Adipocyte (in vitro differentiated cells): Measurements from ENCODE around the gene MED27.

Experiments
- DNase-seq: peaks from one replicate; pipeline ENCODE4 v3.0.0-alpha.2; 2015; ENCODE audit warnings: low read depth
- H3K27me3 ChIP-seq: replicated peaks from 2 replicates; pipeline ENCODE4 v1.7.0; 2013; ENCODE audit warnings: mild to moderate bottlenecking, low read length, moderate library complexity; ENCODE audit not compliant: control insufficient read depth, insufficient read depth
- H3K36me3 ChIP-seq: 2 replicates; pipeline ENCODE4 v1.7.0; 2013; ENCODE audit warnings: low read length, mild to moderate bottlenecking, moderate library complexity; ENCODE audit not compliant: control insufficient read depth, insufficient read depth, severe bottlenecking
- H3K4me1 ChIP-seq: 2 replicates; pipeline ENCODE4 v1.7.0; 2013; ENCODE audit warnings: mild to moderate bottlenecking, low read length, moderate library complexity; ENCODE audit not compliant: control insufficient read depth, insufficient read depth
- H3K4me3 ChIP-seq: 2 replicates; pipeline ENCODE4 v1.7.0; 2013; ENCODE audit warnings: mild to moderate bottlenecking, low read length, moderate library complexity
- H3K9ac ChIP-seq: 2 replicates; pipeline ENCODE4 v1.7.0; 2013; ENCODE audit warnings: mild to moderate bottlenecking, low read length, moderate library complexity
- H3K9me3 ChIP-seq: 2 replicates; pipeline ENCODE4 v1.7.0; 2013; ENCODE audit warnings: mild to moderate bottlenecking, low read length, moderate library complexity; ENCODE audit not compliant: control insufficient read depth

Gene MED27

GRCh38 chr9:131912069-131912468 lies 167.6 kb downstream of the MED27 start:
- Histone ChIP-seq H3K4me1 (no peaks in the 10 kb centered on the region), H3K36me3 (no peaks in the 10 kb centered on the region), H3K27me3 (no peaks in the 10 kb centered on the region)

GRCh38 chr9:131910572-131910971 lies 169.1 kb downstream of the MED27 start:
- H3K27me3 ChIP-seq, result no peaks in the 10 kb centered on the region
- H3K4me1 ChIP-seq, result no peaks in the 10 kb centered on the region
- H3K9me3 ChIP-seq, result no peaks in the 10 kb centered on the region
- H3K36me3 ChIP-seq, result no peaks in the 10 kb centered on the region
- DNase-seq, result no peak
- no peak overlapping the region for H3K4me3 ChIP-seq
- H3K9ac ChIP-seq, result no peak overlapping the region

More at GRCh38 chr9:131912069-131912468, 167.6 kb downstream of the MED27 start:
- Histone ChIP-seq H3K4me3 (no peak overlapping the region), H3K9ac (no peak overlapping the region), H3K9me3 (no peaks in the 10 kb centered on the region)
- DNase-seq, result no peak

- Histone ChIP-seq H3K4me1 (peaks cover 8% of the 10 kb centered on the region), H3K36me3 (peaks cover 3% of the 10 kb centered on the region), H3K4me3 (no peak overlapping the region), H3K9ac (no peak overlapping the region), H3K9me3 (no peaks in the 10 kb centered on the region), H3K27me3 (no peaks in the 10 kb centered on the region)
- DNase-seq, result no peak
These were observed 174.5 kb downstream of the MED27 start for GRCh38 chr9:131905144-131905543.

GRCh38 chr9:131899296-131900228 lies 180.1 kb downstream of the MED27 start:
- Histone ChIP-seq H3K9ac (no peak overlapping the region), H3K9me3 (no peaks in the 10 kb centered on the region), H3K4me1 (peaks cover 7% of the 10 kb centered on the region), H3K36me3 (peaks cover 3% of the 10 kb centered on the region), H3K27me3 (no peaks in the 10 kb centered on the region), H3K4me3 (no peak overlapping the region)
- DNase-seq, result no peak

GRCh38 chr9:131892902-131893500 lies 186.7 kb downstream of the MED27 start:
- Histone ChIP-seq H3K36me3 (peaks cover 14% of the 10 kb centered on the region), H3K4me3 (no peak overlapping the region), H3K27me3 (no peaks in the 10 kb centered on the region), H3K9me3 (no peaks in the 10 kb centered on the region), H3K9ac (no peak overlapping the region), H3K4me1 (no peaks in the 10 kb centered on the region)
- no peak for DNase-seq

GRCh38 chr9:131892162-131892707 lies 187.4 kb downstream of the MED27 start:
- no peak overlapping the region for H3K9ac ChIP-seq
- no peak for DNase-seq
- no peak overlapping the region for H3K4me3 ChIP-seq
- H3K9me3 ChIP-seq, result no peaks in the 10 kb centered on the region
- H3K27me3 ChIP-seq, result no peaks in the 10 kb centered on the region
- no peaks in the 10 kb centered on the region for H3K4me1 ChIP-seq
- peaks cover 17% of the 10 kb centered on the region for H3K36me3 ChIP-seq

GRCh38 chr9:131891598-131891997 lies 188.1 kb downstream of the MED27 start:
- no peak overlapping the region for H3K4me3 ChIP-seq
- H3K9ac ChIP-seq, result no peak overlapping the region
- DNase-seq, result no peak
- no peaks in the 10 kb centered on the region for H3K4me1 ChIP-seq
- no peaks in the 10 kb centered on the region for H3K27me3 ChIP-seq
- H3K36me3 ChIP-seq, result peaks cover 18% of the 10 kb centered on the region
- H3K9me3 ChIP-seq, result no peaks in the 10 kb centered on the region

- H3K27me3 ChIP-seq, result no peaks in the 10 kb centered on the region
- peaks cover 18% of the 10 kb centered on the region for H3K36me3 ChIP-seq
- H3K9me3 ChIP-seq, result no peaks in the 10 kb centered on the region
- H3K4me1 ChIP-seq, result no peaks in the 10 kb centered on the region
- no peak for DNase-seq
- H3K9ac ChIP-seq, result no peak overlapping the region
- no peak overlapping the region for H3K4me3 ChIP-seq
These were observed 190.0 kb downstream of the MED27 start for GRCh38 chr9:131889437-131890251.

GRCh38 chr9:131888923-131889322 lies 190.7 kb downstream of the MED27 start:
- no peak for DNase-seq
- H3K27me3 ChIP-seq, result no peaks in the 10 kb centered on the region
- H3K9me3 ChIP-seq, result no peaks in the 10 kb centered on the region
- no peak overlapping the region for H3K9ac ChIP-seq
- H3K36me3 ChIP-seq, result peaks cover 18% of the 10 kb centered on the region
- H3K4me3 ChIP-seq, result no peak overlapping the region
- no peaks in the 10 kb centered on the region for H3K4me1 ChIP-seq

- H3K9me3 ChIP-seq, result no peaks in the 10 kb centered on the region
- no peak for DNase-seq
- H3K4me3 ChIP-seq, result no peak overlapping the region
- no peak overlapping the region for H3K9ac ChIP-seq
- no peaks in the 10 kb centered on the region for H3K27me3 ChIP-seq
- peaks cover 9% of the 10 kb centered on the region for H3K36me3 ChIP-seq
- H3K4me1 ChIP-seq, result no peaks in the 10 kb centered on the region
These were observed 192.0 kb downstream of the MED27 start for GRCh38 chr9:131887680-131888079.

- Histone ChIP-seq H3K9ac (no peak overlapping the region), H3K4me1 (no peaks in the 10 kb centered on the region), H3K4me3 (no peak overlapping the region), H3K36me3 (peaks cover 9% of the 10 kb centered on the region), H3K27me3 (no peaks in the 10 kb centered on the region), H3K9me3 (no peaks in the 10 kb centered on the region)
- peak; percentile 74 for DNase-seq
These were observed 192.8 kb downstream of the MED27 start for GRCh38 chr9:131886826-131887225.
